GM18868 (cell line): Measurements from ENCODE around the gene BRD1.
"Not testable (repeated sequence)": the region's sequence is repeated elsewhere in the genome, so short reads cannot be mapped to it uniquely, and the experiment has no call there.

Experiments
- ATAC-seq: cut with Tn5 transposase; IDR thresholded peaks from one replicate; pipeline ENCODE4 v1.9.1; 2021; ENCODE audit warnings: mild to moderate bottlenecking, moderate library complexity; ENCODE audit not compliant: unreplicated experiment

BRD1 gene

DNA sequence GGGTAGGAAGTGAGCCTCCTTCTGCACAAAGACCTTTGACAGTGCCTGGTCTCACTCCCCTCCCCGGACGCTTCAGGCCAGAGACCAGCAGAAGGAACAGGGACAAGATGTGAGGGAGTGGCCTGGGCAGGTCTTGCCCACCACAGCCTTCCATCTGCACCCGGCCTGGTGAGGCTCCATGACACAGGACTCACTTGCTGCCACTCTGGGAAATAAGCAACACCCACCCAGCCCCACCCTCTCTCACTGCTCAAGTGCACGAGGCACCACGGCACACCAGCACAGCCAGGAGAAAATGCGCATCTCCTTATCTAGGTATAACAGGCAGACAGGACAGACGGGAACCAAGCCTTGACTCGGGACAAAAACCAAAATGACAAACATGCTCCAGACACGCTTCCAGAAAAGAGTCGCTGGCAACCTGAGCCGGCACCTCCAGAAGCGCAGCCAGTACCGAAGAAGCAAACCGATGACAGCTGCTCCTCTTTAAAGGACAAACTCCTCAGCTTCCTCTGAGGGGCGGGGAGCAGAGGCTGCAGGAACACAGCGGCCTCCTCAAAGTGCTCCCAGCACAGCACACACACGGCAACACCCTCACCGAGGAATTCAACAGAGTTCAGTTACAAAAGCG, 41.7 kb downstream of the BRD1 start:
- ATAC-seq = no peak

DNA sequence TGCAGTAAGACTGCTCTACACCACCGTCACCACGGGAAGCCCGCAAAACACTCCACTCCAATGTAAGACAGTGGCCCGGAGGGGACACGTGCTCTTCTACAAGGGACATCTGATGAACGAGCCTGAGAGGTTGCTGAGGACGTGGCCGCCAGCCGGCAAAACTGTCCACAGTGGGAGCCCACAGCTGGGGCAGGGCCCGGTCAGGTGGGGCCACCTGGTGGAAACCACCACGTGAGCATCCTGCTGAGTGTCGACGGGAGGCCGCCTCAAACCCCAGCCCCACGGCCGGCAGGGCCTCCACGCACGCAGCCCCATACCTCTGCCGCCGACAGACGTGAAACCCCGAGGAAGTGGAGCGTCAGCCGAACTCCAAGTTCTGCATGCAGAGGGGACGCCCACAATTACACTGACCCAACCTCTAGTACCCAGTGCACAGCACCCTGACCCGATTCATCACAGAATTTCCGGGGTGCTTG, 42.6 kb downstream of the BRD1 start:
- ATAC-seq = no peak

GRCh38 chr22:49784630-49784971, 43.1 kb downstream of the BRD1 start:
- ATAC-seq = no peak

- ATAC-seq = no peak
These were observed 43.6 kb downstream of the BRD1 start for GRCh38 chr22:49783926-49784629.

GRCh38 chr22:49783036-49783746, 44.5 kb downstream of the BRD1 start:
- no peak for ATAC-seq

DNA sequence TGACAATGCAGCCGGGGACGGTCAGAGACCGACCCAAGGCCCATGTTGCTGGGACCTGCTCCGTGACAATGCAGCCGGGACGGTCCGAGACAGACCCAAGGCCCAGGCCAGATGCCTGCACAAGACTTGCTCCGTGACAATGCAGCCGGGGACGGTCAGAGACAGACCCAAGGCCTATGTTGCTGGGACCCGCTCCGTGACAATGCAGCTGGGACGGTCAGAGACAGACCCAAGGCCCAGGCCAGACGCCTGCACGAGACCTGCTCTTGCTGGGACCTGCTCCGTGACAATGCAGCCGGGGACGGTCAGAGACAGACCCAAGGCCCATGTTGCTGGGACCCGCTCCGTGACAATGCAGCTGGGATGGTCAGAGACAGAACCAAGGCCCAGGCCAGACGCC, 45.8 kb downstream of the BRD1 start:
- not testable (repeated sequence) for ATAC-seq

DNA sequence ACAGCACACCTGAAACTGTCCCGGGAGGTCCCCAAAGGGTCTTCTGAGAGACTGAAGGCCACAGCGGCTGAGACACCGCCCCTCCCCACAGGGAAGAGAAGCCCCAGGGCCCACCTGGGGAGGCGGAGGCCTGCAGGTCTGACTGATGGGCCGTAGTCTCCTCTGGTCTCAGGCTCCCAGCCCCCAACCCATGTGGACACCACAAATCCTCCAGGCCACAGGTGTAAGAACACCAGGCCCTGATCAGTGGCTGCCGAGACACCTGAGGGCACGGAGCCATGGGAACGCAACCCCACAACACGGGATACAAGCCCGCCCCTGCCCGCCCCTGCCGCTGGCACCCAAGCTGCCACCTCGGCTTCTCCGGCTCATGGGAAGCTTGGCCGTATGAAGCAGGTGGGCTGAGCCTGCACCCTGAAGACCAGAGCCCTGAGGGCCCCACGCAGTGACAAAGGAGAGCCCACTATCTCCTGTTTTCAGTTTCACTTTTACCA, 46.3 kb downstream of the BRD1 start:
- no peak for ATAC-seq

DNA sequence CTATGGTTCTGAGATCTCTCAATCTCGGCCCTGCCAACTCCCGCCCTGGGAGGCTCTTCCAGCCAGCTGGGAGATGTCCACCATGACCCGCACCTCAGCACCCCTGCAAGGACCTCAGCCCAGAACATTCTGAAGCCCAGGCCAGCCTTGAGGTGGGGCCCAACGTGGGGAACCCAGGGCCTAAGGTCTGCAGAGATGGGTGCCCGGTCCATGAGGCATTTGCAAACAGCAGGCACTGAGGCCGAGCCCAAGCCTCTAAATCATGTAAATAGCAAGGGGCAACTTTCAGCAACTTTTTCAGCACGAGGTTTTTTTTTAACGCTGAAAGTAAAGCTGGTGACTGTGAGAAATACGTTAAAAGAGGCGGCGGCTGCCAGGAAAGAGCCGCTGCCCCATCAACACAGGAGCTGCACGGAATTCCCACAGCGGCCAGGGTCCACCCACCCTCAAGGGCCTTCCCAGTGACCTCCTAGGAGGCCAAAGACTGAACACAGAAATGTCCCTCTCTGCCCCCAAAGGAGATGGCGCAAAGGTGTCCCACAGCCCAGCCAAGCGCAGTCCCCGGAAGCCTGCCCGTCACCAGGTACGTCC, 46.9 kb downstream of the BRD1 start:
- no peak for ATAC-seq

DNA sequence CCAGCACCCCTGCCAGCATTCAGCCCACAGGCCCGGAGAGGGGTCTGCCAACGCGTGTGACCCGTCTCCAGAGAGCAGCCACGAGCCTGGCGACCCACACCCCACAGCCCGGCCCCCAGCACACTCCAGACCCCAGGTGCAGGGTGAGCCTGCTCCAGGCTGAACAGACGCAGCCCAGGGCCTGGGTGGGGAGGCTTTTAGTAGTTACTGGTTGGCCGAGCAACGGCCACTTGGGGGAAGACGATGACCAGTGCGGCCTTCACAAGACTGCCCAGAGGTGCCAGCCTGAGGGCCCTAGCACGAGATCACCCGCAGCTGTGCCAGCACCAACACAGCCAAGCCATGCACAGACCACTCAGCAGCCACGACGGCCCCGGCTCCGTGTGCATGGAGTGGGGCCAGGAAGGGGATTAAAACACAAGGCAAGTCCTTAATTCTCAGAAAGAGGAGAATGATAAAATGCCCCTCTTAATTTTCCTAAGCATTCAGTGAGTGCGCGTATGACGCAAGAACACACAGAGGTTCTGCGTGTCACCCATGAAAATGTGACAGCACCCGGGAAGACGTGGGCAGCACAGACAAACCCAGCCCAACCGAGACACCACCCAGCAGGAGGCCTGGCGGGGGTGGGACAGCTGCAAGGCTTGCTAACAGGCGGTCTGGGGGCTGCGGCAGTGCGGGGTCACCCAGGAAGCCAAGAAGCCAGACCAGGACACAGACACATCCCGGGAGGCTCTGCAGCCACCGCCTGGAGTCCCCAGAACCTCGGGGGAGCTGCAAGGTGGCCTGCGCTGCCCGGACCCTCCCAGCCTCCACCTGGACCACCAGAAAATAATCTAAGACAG, 47.6 kb downstream of the BRD1 start:
- no peak for ATAC-seq

DNA sequence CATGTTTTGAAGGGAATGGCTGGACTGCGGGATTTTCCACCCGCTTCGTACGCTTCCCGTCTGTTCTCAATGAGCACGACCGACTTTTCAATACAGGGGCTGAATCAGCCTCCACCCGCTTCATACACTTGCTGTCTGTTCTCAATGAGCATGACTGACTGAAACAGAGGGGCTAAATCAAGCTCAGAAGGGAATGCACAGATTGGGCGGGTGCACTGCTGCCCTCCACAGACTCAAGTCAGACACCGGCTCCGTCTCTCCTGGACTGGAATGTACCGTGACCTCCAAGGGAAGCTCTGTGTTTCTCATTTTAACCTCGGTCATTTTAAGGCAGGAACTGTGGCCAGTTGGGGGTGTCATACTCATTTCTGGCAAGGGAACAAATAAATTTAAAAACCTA, 48.5 kb downstream of the BRD1 start:
- ATAC-seq = no peak

GRCh38 chr22:49777569-49778249, 50.0 kb downstream of the BRD1 start:
- ATAC-seq = no peak

DNA sequence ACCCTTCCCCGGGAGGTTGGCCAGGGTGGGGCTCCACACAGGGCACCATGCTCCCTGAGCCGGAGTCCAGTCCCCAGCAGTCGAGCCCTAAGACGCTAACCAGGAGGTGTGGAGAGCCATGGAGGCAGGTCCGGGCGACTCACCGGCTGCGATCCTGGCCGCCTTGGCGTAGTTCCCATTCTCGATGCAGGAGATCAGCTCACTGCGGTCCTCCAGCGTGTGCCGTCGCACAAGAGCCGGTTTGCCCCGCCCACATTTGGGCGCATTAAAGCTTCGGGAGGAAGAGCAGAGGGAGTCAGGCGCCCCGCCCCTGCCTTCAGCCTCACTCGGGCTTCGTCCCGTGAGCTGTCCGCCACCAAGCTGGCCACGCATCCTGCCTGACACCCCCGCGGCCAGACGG, 50.8 kb downstream of the BRD1 start:
- no peak for ATAC-seq

GRCh38 chr22:49775867-49776511, 51.7 kb downstream of the BRD1 start:
- no peak for ATAC-seq

GRCh38 chr22:49775191-49775866, 52.3 kb downstream of the BRD1 start:
- no peak for ATAC-seq

DNA sequence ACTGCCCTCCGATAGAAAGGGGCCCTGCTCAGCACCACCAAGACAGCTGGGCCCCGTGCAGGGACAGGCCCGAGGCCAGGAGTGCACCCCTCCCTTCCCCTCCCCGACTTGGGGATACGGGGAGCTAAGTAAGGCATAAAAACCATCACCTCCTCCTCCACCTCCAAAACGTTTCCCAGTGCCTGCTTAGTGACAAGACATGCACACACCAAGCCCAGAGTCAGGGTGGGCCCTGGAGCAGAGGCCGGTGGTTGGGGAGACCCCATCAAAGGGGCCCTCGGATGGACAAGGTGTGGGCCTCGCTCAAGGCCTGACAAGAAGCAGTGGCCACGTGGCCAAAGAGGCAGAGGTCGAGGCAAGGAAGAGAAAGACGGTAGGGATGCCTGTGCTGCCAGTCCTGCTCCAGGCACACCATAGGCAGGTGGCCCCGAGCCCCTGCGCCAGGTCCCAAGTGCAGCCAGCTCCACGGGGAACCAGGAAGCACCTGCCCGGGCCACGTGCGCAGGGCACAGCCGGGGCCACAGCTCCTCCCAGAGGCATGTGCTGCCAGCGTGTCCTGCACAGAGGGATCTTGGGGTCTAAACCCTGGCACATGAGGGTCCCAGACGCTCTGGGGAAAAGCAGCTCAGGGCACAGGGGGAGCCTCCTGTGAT, 53.0 kb downstream of the BRD1 start:
- ATAC-seq = no peak

- ATAC-seq = no peak
These were observed 53.6 kb downstream of the BRD1 start for GRCh38 chr22:49774046-49774445.

DNA sequence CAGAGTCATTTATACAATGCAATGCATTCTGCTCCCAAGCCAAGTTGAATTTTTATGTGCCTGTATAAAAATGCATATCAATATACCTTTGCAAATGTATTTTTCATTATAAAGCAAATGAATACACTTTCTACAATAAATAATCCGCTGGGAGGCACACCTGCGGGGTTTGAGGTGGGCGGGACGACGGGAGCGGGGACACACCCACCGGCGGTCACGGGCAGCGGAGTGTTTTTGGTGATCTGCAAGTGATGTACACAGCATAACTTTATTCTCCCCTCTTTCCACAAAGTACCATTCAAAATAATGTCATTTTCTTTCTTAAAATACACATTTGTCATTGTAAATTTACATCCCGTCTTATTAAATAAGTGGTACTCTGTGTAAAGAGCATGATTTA, 54.1 kb downstream of the BRD1 start:
- no peak for ATAC-seq

DNA sequence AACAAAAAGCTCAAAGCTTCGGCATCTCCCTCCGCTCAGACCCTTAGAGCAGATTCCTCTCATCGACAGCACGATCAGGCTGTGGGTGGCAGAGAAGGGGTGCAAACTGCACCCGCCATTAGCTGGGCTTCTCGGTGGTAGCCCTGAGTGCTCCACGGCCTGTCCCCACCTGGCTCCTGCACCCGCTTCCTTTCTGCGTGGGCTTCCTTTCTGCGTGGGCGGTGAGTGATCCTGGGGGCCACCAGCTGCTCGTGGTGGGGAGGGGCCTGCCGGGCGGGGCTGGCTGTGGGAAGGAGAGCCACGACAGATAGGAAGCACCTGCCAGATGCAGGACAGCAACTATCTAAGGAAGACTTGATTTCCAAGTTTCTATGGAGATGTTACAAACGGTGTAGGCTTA, 55.0 kb downstream of the BRD1 start:
- no peak for ATAC-seq
